Aorta (tissue), 5 donors: ENCODE data around the gene ESPL1. TPM values are rescaled to one million over a fixed set of nuclear protein-coding genes. Genes with fewer than 3 reads are reported as not detected.
"Not testable (repeated sequence)": the region's sequence is repeated elsewhere in the genome, so short reads cannot be mapped to it uniquely, and the experiment has no call there.

Experiments used
- ATAC-seq: fragments of 200-7000 bp; cut with Tn5 transposase; one replicate; pipeline ENCODE4 v1.9.1; 2022; ENCODE audit warnings: moderate library complexity; ENCODE audit not compliant: low FRiP score
- DNase-seq, 2 donors: peaks; one replicate each; pipeline ENCODE4 v3.0.0-alpha.2; 2020
- H3K27ac ChIP-seq, 2 donors: one replicate each; pipeline ENCODE4 v1.5.1; 2013; ENCODE audit warnings: low read length in 2 of 2, mild to moderate bottlenecking in 2 of 2, moderate library complexity in 2 of 2, control low read depth in 1 of 2, inconsistent platforms in 1 of 2, low read depth in 1 of 2
- H3K27me3 ChIP-seq, 2 donors: one replicate each; pipeline ENCODE4 v1.6.1; 2013; ENCODE audit warnings: control low read depth in 1 of 2, low read length in 1 of 2, mild to moderate bottlenecking in 1 of 2, moderate library complexity in 1 of 2; ENCODE audit not compliant: insufficient read depth in 2 of 2, control insufficient read depth in 1 of 2
- H3K36me3 ChIP-seq, 2 donors: one replicate each; pipeline ENCODE4 v1.6.1; 2013; ENCODE audit warnings: control low read depth in 1 of 2, low read length in 1 of 2, mild to moderate bottlenecking in 1 of 2; ENCODE audit not compliant: insufficient read depth in 2 of 2, control insufficient read depth in 1 of 2
- H3K4me1 ChIP-seq, 2 donors: one replicate each; pipeline ENCODE4 v1.6.1; 2013; ENCODE audit warnings: low read length in 2 of 2, control low read depth in 1 of 2, mild to moderate bottlenecking in 1 of 2, moderate library complexity in 1 of 2; ENCODE audit not compliant: insufficient read depth in 2 of 2, control insufficient read depth in 1 of 2
- H3K4me3 ChIP-seq, 2 donors: one replicate each; pipeline ENCODE4 v1.5.1; 2013; ENCODE audit warnings: low read length in 2 of 2, control low read depth in 1 of 2, mild to moderate bottlenecking in 1 of 2
- H3K9me3 ChIP-seq: one replicate; pipeline ENCODE4 v1.6.1; 2013; ENCODE audit warnings: mild to moderate bottlenecking, low read length; ENCODE audit not compliant: control insufficient read depth
- WGBS, 2 donors: extraction: QIAGEN DNeasy Blood & Tissue Kit; methylation state at CpG; one replicate each; pipeline ENCODE4 v1.1.7; 2013; 5-methylcytosine and 5-hydroxymethylcytosine counted together
- intact Hi-C, 2 donors: fragments of 100-400 bp; cut with DNase I; formaldehyde crosslinking; loops; one replicate each; pipeline versions ENCODE4 v1.14.2 to v1.15.0; 2022
- polyA plus RNA-seq, 2 donors: library from polyadenylated mRNA; stranded (reverse); fragments of 200-250 nt; gene quantifications; one replicate each; pipeline ENCODE4 v1.2.3, GENCODE V29; 2013
- total RNA-seq, 2 donors: library from RNA; stranded (reverse); fragmentation: NEBNext Ultra II Directional; extraction: Animal tissue kit (Norgen Biotek cat#: 25700); gene quantifications; one replicate each; pipeline ENCODE4 v1.2.1, GENCODE V29; 2021
- donor health status: healthy with polysubstance abuse.
- donor health status: Bipolar disorder and iron deficiency.
- donor health status: DM: no; HTN: no; CAD: no.
- donor health status: DM: no; HTN: no; CAD: no.
- donor health status: DM: yes; HTN: yes; CAD: no.

Gene ESPL1
- total and polyA plus RNA-seq, 4 donors, result 0.38 to 2.8 (median 1.5) TPM

GRCh38 chr12:53288322-53288721 lies 20.2 kb downstream of the ESPL1 start:
- H3K9me3 ChIP-seq, result no peaks in the 10 kb centered on the region
- H3K27ac ChIP-seq, result no peak overlapping the region
- H3K36me3 ChIP-seq, result no peaks in the 10 kb centered on the region
- no peaks in the 10 kb centered on the region for H3K4me1 ChIP-seq
- no peak for DNase-seq
- H3K27me3 ChIP-seq, result no peaks in the 10 kb centered on the region
- 87 to 89% methylated on average over 6 of the region's 6 CpGs for WGBS, 2 donors
- ATAC-seq, result no peak
- intact Hi-C loops, result loop anchor here in 1 of 2 donors (5.0 kb wide), 1 partner anchor 36 kb away; a partner anchor contains a TSS
- H3K4me3 ChIP-seq, result no peak overlapping the region

DNA sequence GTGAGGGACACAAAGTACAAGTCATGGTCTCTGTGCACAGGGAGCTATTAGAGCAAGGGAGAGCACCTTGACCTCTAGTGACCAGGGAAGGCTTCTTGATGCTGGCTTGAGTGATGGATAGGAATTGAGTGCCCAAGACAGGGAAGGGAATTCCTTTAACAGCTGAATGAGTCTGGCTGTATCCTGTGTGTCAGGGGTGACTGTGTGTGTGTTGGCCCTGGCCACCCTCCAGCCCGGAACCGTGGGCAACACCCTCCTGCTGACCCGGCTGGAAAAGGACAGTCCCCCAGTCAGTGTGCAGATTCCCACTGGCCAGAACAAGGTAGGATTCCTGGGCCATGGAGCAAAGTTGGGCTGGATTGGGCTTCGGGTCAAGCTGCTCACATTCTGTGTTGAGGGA lies 21.8 kb downstream of the ESPL1 start:
- Histone ChIP-seq H3K27me3 (no peaks in the 10 kb centered on the region), H3K4me1 (no peaks in the 10 kb centered on the region), H3K36me3 (no peaks in the 10 kb centered on the region), H3K4me3 (no peak overlapping the region), H3K9me3 (no peaks in the 10 kb centered on the region), H3K27ac (no peak overlapping the region)
- intact Hi-C loops, result loop anchor here (5.0 to 10.0 kb wide), 2 partner anchors 38 to 225 kb away; a partner anchor contains a TSS
- ATAC-seq (no peak), DNase-seq (no peak)
- whole genome bisulfite sequencing, 2 donors, result 73 to 77% methylated on average over 4 of the region's 4 CpGs

DNA sequence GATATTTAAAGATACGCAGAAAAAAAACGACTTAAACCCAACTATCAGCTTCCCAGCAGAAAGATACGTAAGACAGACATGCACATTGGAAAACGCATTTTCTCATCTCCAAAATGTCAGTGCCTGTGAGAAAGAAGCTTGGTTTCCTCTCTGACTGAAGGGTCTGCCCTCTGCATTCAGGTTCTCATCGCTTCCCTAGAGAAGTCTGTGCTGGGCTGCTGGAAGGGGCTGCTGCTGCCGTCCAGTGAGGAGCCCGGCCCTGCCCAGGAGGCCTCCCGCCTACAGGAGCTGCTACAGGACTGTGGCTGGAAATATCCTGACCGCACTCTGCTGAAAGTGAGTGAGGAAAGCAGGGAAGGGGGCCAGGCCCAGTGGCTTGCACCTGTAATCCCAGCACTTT lies 22.6 kb downstream of the ESPL1 start:
- Histone ChIP-seq H3K9me3 (no peaks in the 10 kb centered on the region), H3K4me3 (no peak overlapping the region), H3K4me1 (no peaks in the 10 kb centered on the region), H3K36me3 (no peaks in the 10 kb centered on the region), H3K27me3 (no peaks in the 10 kb centered on the region), H3K27ac (no peak overlapping the region)
- WGBS, 2 donors, result 90 to 91% methylated on average over 9 of the region's 9 CpGs
- ATAC-seq, result no peak
- intact Hi-C loops, result loop anchor here in 1 of 2 donors (10.0 kb wide), 1 partner anchor 226 kb away; no protein-coding TSS in a partner anchor
- DNase-seq, result no peak

GRCh38 chr12:53292426-53292825 lies 24.3 kb downstream of the ESPL1 start:
- Histone ChIP-seq H3K27ac (no peak overlapping the region), H3K4me1 (no peaks in the 10 kb centered on the region), H3K9me3 (no peaks in the 10 kb centered on the region), H3K4me3 (no peak overlapping the region), H3K27me3 (no peaks in the 10 kb centered on the region), H3K36me3 (no peaks in the 10 kb centered on the region)
- ATAC-seq, result no peak
- no peak for DNase-seq
- intact Hi-C loops, result loop anchor here in 1 of 2 donors (10.0 kb wide), 1 partner anchor 228 kb away; no protein-coding TSS in a partner anchor

DNA sequence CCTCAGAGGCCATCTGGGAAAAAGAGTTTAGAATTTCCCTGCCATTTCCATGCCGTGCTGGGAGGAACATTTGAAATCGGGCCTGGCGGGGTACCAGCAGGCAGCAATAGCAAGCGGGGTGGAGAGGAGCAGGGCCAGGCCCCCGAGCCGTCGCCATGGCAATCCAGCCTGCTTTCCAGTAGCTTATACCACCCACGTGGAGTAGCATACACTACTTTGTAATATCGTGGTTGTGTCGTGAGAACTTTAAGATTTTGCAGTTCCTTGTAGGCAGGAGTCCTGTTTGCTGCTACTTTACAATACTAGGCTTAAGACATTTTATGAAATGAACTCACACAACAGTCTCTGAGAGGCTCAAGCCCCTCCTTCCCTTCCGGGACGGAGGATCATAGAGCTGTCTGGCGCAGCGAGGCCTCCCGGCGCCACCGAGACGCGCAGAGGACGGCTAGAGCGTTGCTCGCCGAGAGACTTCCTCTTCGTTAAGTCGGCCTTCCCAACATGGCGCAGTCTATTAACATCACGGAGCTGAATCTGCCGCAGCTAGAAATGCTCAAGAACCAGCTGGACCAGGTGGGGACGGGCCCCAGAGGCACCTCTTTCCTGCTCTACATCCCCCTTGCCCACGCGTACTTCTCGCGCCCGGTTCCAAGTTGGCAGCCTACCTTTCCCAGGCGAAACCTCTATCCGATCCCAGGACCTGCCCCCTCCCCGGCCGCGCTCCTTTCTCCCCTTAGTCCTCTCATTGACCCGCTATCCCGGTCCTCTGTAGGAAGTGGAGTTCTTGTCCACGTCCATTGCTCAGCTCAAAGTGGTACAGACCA lies 27.2 kb downstream of the ESPL1 start, which contains the start of gene PFDN5:
TSS of gene PFDN5 (plus strand) at position 473 of the 821 bp plus-strand sequence. CDS start at position 499, 26 bp downstream.
- H3K27ac ChIP-seq, result peak within 1 kb of the TSS; percentile 33 to 55
- no peaks in the 10 kb centered on the region for H3K4me1 ChIP-seq
- DNase-seq, result peak; percentile 95
- H3K9me3 ChIP-seq, result no peaks in the 10 kb centered on the region
- no peaks in the 10 kb centered on the region for H3K36me3 ChIP-seq
- peak; percentile 94 for ATAC-seq
- intact Hi-C loops, result loop anchor here in 1 of 2 donors (10.0 kb wide), 1 partner anchor 230 kb away; no protein-coding TSS in a partner anchor
- H3K27me3 ChIP-seq, result no peaks in the 10 kb centered on the region
- 1% methylated on average over 42 of the region's 42 CpGs for whole genome bisulfite sequencing, 2 donors
- peak within 1 kb of the TSS; percentile 62 to 91 for H3K4me3 ChIP-seq

GRCh38 chr12:53295891-53296219 lies 27.8 kb downstream of the ESPL1 start:
- peak overlapping the region; percentile 62 to 91 for H3K4me3 ChIP-seq
- intact Hi-C loops, result loop anchor here in 1 of 2 donors (10.0 kb wide), 1 partner anchor 231 kb away; no protein-coding TSS in a partner anchor
- no peak for DNase-seq
- peak overlapping the region in 1 of 2 donors; percentile 54 for H3K27ac ChIP-seq
- WGBS, 2 donors, result 2 to 3% methylated on average over 12 of the region's 12 CpGs
- no peaks in the 10 kb centered on the region for H3K36me3 ChIP-seq
- H3K9me3 ChIP-seq, result no peaks in the 10 kb centered on the region
- peak; percentile 4 for ATAC-seq
- no peaks in the 10 kb centered on the region for H3K27me3 ChIP-seq
- no peaks in the 10 kb centered on the region for H3K4me1 ChIP-seq

- not testable (repeated sequence) for H3K27ac ChIP-seq, ATAC-seq
- intact Hi-C loops, result loop anchor here in 1 of 2 donors (10.0 kb wide), 1 partner anchor 232 kb away; no protein-coding TSS in a partner anchor
These were observed 29.0 kb downstream of the ESPL1 start for GRCh38 chr12:53297106-53297505.

GRCh38 chr12:53298164-53298563 lies 30.1 kb downstream of the ESPL1 start:
- peaks cover 0 to under 1% of the 10 kb centered on the region in 2 donors for H3K36me3 ChIP-seq
- DNase-seq (no peak), ATAC-seq (no peak)
- no peak overlapping the region for H3K27ac ChIP-seq
- H3K4me1 ChIP-seq, result no peaks in the 10 kb centered on the region
- H3K4me3 ChIP-seq, result no peak overlapping the region
- no peaks in the 10 kb centered on the region for H3K9me3 ChIP-seq
- intact Hi-C loops, result loop anchor here in 1 of 2 donors (10.0 kb wide), 1 partner anchor 233 kb away; no protein-coding TSS in a partner anchor
- no peaks in the 10 kb centered on the region for H3K27me3 ChIP-seq
- WGBS, 2 donors, result 58 to 63% methylated on average over 5 of the region's 5 CpGs

More at GRCh38 chr12:53297106-53297505, 29.0 kb downstream of the ESPL1 start:
- DNase-seq, H3K9me3 ChIP-seq, H3K36me3 ChIP-seq, H3K27me3 ChIP-seq, H3K4me3 ChIP-seq, H3K4me1 ChIP-seq: not testable (repeated sequence)
- 91 to 94% methylated on average over 10 of the region's 10 CpGs for WGBS, 2 donors
